Esophagus squamous epithelium (tissue), 5 donors: Measurements from ENCODE around the gene SLC6A13. TPM values are rescaled to one million over a fixed set of nuclear protein-coding genes. Genes with fewer than 3 reads are reported as not detected.

Experiments
- DNase-seq: peaks from one replicate; lab custom pipeline; 2025; lab: John Stamatoyannopoulos, UW
- H3K27ac ChIP-seq, 4 donors: fragments of 200-600 bp; sonication (generic); one replicate each; pipeline ENCODE4 v1.5.1; 2016 to 2019; ENCODE audit warnings: mild to moderate bottlenecking in 1 of 4
- H3K27me3 ChIP-seq, 4 donors: fragments of 200-600 bp; sonication (generic); 1 replicate in 3 of 4; 2 replicates in 1 of 4; pipeline versions ENCODE4 v1.5.1 to v1.6.0; 2017 to 2021; ENCODE audit warnings: antibody characterized with exemption in 1 of 4
- H3K36me3 ChIP-seq, 3 donors: fragments of 200-600 bp; sonication (generic); one replicate each; pipeline ENCODE4 v1.5.1; 2016 to 2019
- H3K4me1 ChIP-seq, 3 donors: fragments of 200-600 bp; sonication (generic); one replicate each; pipeline ENCODE4 v1.5.1; 2017 to 2019
- H3K4me3 ChIP-seq, 4 donors: fragments of 200-600 bp; sonication (generic); 1 replicate in 3 of 4; 2 replicates in 1 of 4; pipeline ENCODE4 v1.5.1; 2016 to 2019; ENCODE audit warnings: mild to moderate bottlenecking in 2 of 4, moderate library complexity in 1 of 4
- H3K9me3 ChIP-seq, 3 donors: fragments of 200-600 bp; sonication (generic); one replicate each; pipeline ENCODE4 v1.5.1; 2016 to 2019
- CTCF ChIP-seq, 6 experiments: fragments of 450-650 bp in 4 of 6; fragments of 200-600 bp in 2 of 6; sonication (generic) in 2 of 6; IDR thresholded peaks; one replicate each; pipeline ENCODE4 v1.5.1; 2016 to 2019; ENCODE audit warnings: antibody characterized with exemption in 6 of 6, mild to moderate bottlenecking in 4 of 6, moderate library complexity in 4 of 6
- POLR2A ChIP-seq, 4 donors: fragments of 450-650 bp; IDR thresholded peaks; one replicate each; pipeline ENCODE4 v1.6.1; 2017; ENCODE audit warnings: antibody characterized with exemption in 4 of 4, mild to moderate bottlenecking in 4 of 4, moderate library complexity in 3 of 4
- WGBS, 2 donors: methylation state at CpG; one replicate each; pipeline ENCODE4 v1.1.5; 2018; 5-methylcytosine and 5-hydroxymethylcytosine counted together
- intact Hi-C: fragments of 100-400 bp; cut with DNase I; formaldehyde crosslinking; loops from one replicate; pipeline ENCODE4 v1.15.0; 2022
- total RNA-seq, 4 donors: library from RNA; depleted of rRNA; stranded (reverse); fragments of >200 nt; gene quantifications; one replicate each; pipeline ENCODE4 v1.1.0, GENCODE V29; 2016
- donor health status: DM: yes; HTN: yes; CAD: no.

SLC6A13 gene
- total RNA-seq, 4 donors from 2014 or later: not detected

GRCh38 chr12:175250-175649, 87.4 kb downstream of the SLC6A13 start:
- no peak overlapping the region for H3K27ac ChIP-seq
- peaks cover 0 to 75% (median 0%) of the 10 kb centered on the region in 4 donors for H3K27me3 ChIP-seq
- 69% methylated on average over 5 of the region's 10 CpGs; no CpG with 5 or more reads in 1 of the 2 donors for WGBS, 2 donors
- peaks cover 13 to 60% (median 23%) of the 10 kb centered on the region in 3 donors for H3K4me1 ChIP-seq
- no peaks in the 10 kb centered on the region for H3K36me3 ChIP-seq
- no peaks in the 10 kb centered on the region for H3K9me3 ChIP-seq
- TF ChIP-seq CTCF (IDR thresholded peaks at IDR 0.05) (no peak), POLR2A (IDR thresholded peaks at IDR 0.05) (no peak)
- no peak overlapping the region for H3K4me3 ChIP-seq
- DNase-seq: no peak
- intact Hi-C loops: no loop called here

- TF ChIP-seq POLR2A (IDR thresholded peaks at IDR 0.05) (no peak), CTCF (IDR thresholded peaks at IDR 0.05) (no peak)
- no peaks in the 10 kb centered on the region for H3K9me3 ChIP-seq
- H3K27me3 ChIP-seq: peaks cover 0 to 78% (median 0%) of the 10 kb centered on the region in 4 donors
- intact Hi-C loops: no loop called here
- H3K4me3 ChIP-seq: no peak overlapping the region
- 78% methylated on average over 9 of the region's 23 CpGs; no CpG with 5 or more reads in 1 of the 2 donors for WGBS, 2 donors
- no peaks in the 10 kb centered on the region for H3K36me3 ChIP-seq
- DNase-seq: no peak
- H3K4me1 ChIP-seq: peaks cover 13 to 53% (median 18%) of the 10 kb centered on the region in 3 donors
- H3K27ac ChIP-seq: no peak overlapping the region
These were observed 88.0 kb downstream of the SLC6A13 start for GRCh38 chr12:174596-174995.

GRCh38 chr12:174124-174523, 88.5 kb downstream of the SLC6A13 start:
- no peak for DNase-seq
- Histone ChIP-seq H3K27ac (no peak overlapping the region), H3K36me3 (no peaks in the 10 kb centered on the region), H3K9me3 (no peaks in the 10 kb centered on the region), H3K27me3 (peaks cover 0 to 78% (median 0%) of the 10 kb centered on the region in 4 donors), H3K4me3 (no peak overlapping the region), H3K4me1 (peaks cover 8 to 48% (median 13%) of the 10 kb centered on the region in 3 donors)
- no peak for TF ChIP-seq POLR2A (IDR thresholded peaks at IDR 0.05)
- TF ChIP-seq CTCF (IDR thresholded peaks at IDR 0.05): no peak
- intact Hi-C loops: no loop called here
- whole genome bisulfite sequencing, 2 donors: 63 to 75% methylated on average over 3 to 5 of the region's 6 CpGs

- intact Hi-C loops: no loop called here
- Histone ChIP-seq H3K4me1 (peaks cover 6 to 35% (median 10%) of the 10 kb centered on the region in 3 donors), H3K4me3 (no peak overlapping the region), H3K27ac (no peak overlapping the region), H3K36me3 (no peaks in the 10 kb centered on the region), H3K9me3 (no peaks in the 10 kb centered on the region), H3K27me3 (peaks cover 0 to 70% (median 0%) of the 10 kb centered on the region in 4 donors)
- WGBS, 2 donors: 77 to 81% methylated on average over 11 to 14 of the region's 15 CpGs
- TF ChIP-seq CTCF (IDR thresholded peaks at IDR 0.05) (no peak), POLR2A (IDR thresholded peaks at IDR 0.05) (no peak)
- no peak for DNase-seq
These were observed 89.9 kb downstream of the SLC6A13 start for GRCh38 chr12:172732-173161.

- H3K9me3 ChIP-seq: no peaks in the 10 kb centered on the region
- H3K27ac ChIP-seq: no peak overlapping the region
- intact Hi-C loops: no loop called here
- H3K27me3 ChIP-seq: peaks cover 0 to 63% (median 0%) of the 10 kb centered on the region in 4 donors
- WGBS, 2 donors: 51 to 59% methylated on average over 8 to 13 of the region's 18 CpGs
- no peak for DNase-seq
- TF ChIP-seq CTCF (IDR thresholded peaks at IDR 0.05): no peak
- TF ChIP-seq POLR2A (IDR thresholded peaks at IDR 0.05): no peak
- H3K4me3 ChIP-seq: no peak overlapping the region
- no peaks in the 10 kb centered on the region for H3K36me3 ChIP-seq
- peaks cover 8 to 29% (median 10%) of the 10 kb centered on the region in 3 donors for H3K4me1 ChIP-seq
These were observed 90.6 kb downstream of the SLC6A13 start for GRCh38 chr12:171743-172676.
